Effector CD8-positive, alpha-beta T cell (primary cell): ENCODE results near the gene MED13L.

ENCODE experiments used
- DNase-seq: peaks from one replicate; lab custom pipeline; 2025; lab: John Stamatoyannopoulos, UW

The MED13L gene

GRCh38 chr12:115973968-115974724 lies 303.3 kb downstream of the MED13L start:
- no peak for DNase-seq

DNA sequence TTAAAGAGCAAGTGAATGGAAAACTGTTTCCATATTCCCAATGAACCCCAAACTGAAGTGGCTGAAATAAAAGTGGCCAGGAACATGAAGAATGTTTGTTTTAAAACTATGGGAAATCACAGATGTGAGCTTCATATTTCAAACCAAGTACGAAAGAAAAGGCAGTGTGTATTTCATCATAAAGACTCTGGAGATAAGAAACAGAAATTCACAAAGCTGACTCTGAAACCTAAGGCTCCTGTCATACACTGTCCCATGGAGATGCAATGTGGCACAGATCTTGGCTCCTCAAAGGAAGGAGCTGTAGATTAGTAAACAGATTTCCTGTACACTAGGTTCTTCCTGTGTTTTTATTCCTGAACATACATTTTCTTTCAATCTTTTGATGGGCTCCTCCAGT lies 304.4 kb downstream of the MED13L start:
- DNase-seq = no peak

DNA sequence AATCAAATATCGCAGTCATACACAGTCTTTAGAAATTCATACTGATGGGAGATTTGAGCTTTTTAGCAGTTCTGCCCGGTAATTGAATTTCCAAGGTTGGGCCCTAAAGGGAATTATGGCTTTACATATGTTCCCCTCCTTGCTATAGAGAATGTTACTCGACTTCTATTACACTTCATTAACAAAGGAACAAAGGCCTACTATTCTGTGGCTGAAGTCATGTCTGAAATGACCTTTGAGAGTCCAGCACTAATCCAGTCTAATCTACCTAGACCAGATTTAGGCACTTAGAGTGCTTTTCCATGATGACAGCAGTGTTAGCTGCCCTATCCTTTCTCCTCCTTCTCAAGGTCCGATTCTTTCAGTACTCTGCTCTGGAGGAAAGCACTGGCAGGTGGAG lies 305.3 kb downstream of the MED13L start:
- DNase-seq = no peak

- DNase-seq = no peak
These were observed 309.3 kb downstream of the MED13L start for GRCh38 chr12:115968211-115968610.

DNA sequence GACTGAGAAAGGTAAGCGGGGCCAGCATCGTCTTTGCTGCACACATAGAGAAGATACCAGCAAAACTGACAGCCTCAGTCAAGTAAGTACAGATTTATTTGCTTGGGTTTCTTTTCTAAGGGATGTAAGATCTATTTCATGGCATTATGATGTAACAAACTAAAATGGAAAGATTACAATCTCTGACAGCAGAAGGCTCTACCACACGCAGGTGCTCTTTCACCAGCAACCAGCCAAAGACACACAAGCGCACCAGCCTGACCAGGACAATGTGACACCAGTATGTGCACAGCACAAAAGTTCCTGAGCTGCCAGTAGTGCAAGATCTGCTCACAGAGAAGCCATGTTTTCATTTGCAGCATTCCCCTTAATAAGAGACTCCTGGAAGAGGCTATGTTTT lies 311.1 kb downstream of the MED13L start:
- no peak for DNase-seq

- no peak for DNase-seq
These were observed 312.9 kb downstream of the MED13L start for GRCh38 chr12:115964626-115965025.

DNA sequence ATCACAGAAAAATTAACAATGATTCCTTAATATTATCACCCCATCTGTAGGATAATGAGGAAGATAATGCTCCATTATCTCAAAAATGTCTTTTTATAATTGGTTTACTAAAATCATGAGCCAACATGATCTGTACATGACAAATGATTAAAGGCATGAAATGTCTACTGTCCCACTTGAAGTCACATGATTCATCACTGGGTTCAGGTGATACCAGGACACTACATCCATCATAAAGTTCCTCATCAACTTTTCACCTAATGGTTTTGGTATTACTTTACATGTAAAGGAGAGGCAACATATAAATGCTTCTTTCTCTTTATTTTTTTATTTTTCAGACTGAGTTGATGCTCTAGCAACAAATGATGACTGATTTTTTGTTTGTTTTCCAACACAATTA lies 313.3 kb downstream of the MED13L start:
- DNase-seq = no peak

DNA sequence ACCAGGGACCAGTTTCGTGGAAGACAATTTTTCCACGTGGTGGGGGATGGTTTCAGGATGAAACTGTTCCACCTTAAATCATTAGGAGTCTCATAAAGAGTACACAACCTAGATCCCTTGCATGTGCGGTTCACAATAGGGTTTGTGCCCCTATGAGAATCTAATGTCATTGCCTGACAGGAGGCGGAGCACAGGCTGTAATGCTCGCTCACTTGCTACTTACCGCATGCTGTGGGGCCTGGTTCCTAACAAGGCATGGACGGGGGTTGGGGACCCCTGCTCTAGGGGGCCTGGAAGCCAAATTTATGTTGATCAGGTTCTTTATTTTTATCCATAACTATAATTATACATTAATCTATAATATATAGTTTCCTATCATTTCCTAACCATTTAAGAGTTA lies 315.3 kb downstream of the MED13L start:
- DNase-seq = no peak

- no peak for DNase-seq
These were observed 316.4 kb downstream of the MED13L start for GRCh38 chr12:115960868-115961802.

DNA sequence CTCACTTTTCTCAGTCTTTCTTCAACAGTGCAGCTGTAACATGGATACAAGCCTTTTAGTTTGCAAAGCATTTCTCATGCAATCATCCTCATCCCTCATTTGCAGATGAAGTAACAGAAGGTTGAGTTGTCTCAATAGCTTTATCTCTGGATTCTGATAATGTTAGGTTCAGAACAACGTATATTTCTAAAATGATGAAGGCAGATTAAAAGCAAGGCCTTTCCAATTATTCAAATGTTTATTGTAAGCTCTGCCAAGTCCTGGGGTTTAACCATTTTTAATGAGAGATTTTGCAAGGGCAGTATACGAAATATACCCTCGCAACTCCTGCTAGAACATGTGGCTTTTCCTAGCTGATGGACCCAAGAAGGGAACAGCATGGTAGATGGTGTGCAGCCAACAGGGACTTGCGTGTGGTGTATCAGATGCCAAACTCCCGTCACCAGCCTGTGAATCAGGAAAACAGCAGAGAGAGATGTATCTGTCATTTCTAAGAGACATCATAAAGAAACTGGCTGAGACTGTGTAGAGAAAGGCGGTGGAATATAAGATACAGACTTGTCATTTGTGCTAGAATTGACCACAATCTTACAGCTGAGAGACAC lies 319.7 kb downstream of the MED13L start:
- no peak for DNase-seq

DNA sequence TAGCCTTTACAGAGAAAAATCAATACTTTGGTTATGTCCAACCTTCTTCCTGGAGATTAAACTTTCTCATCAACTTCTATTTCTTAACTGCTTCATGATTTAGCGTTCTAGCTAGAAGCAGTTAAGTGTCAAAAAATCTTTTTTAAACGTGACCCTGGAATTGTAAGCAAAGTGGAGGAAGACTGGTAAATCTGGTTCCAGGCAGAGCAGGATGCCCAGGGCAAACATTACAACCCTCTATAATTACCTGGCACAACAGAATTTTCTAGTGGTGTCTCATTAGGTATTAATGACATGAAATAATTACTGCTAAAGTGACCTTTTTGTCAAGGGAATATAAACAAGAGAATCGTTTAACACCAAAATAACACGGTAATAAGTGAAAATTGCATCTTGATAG lies 320.8 kb downstream of the MED13L start:
- DNase-seq = no peak

- no peak for DNase-seq
These were observed 321.3 kb downstream of the MED13L start for GRCh38 chr12:115956236-115956635.

GRCh38 chr12:115953450-115953849 lies 324.0 kb downstream of the MED13L start:
- DNase-seq = no peak

GRCh38 chr12:115953031-115953430 lies 324.5 kb downstream of the MED13L start:
- no peak for DNase-seq

GRCh38 chr12:115950959-115951358 lies 326.5 kb downstream of the MED13L start:
- DNase-seq = no peak

- DNase-seq = no peak
These were observed 327.8 kb downstream of the MED13L start for GRCh38 chr12:115949675-115950074.

DNA sequence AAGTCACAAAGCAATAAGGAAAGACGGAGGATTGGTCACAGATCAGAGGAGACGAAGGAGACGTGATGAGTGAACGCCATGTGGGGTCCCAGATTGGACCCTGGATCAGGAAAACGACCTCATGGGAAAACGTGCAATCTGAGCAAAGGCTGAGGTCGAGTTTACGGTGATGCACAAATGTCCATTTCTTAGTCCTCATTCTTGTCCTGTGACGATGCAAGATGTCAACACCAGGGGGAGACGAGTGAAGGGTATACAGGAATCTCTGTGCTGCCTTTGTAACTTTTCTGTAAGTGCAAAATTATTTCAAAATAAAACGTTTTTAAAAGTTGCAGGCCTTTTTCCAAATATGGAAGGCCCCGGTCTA lies 329.8 kb downstream of the MED13L start:
- DNase-seq = no peak

DNA sequence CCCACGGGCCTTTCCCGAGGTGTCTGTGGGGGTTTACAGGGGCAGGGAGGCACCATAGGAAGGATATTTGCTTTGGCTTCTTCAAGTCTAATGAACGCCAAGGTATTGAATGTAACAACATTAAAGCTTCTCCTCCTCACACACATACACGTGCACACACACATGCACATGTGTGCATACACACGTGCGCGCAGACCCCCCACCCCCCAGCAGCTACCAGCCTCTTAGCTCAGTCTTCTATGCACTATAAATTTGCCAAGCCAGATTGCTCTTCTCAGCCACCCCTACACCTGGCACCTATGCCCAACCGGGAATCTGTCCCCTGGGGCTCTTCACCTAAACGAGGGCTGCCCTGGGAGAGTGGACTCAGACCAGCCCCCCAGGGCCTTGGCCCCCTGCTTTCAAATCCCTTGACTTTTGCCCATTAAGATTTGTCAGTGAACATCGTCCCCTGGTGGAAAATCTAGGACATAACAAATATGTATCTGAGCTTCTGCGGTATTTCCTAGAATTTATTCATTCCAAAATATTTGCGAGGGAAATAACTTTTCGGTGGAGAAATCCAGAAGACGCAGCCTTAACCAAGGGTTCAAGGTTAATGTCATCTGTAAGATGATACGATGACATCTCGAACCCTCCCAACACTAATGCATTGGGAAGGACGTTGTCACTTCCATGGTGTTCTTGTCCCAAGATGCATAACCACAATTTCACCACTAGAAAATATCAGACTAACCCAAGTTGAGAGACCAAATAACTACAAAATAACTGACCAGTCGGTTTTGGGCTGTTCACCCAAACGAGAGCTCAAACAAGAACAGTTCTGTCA lies 330.4 kb downstream of the MED13L start:
- no peak for DNase-seq

GRCh38 chr12:115946092-115946491 lies 331.4 kb downstream of the MED13L start:
- no peak for DNase-seq

GRCh38 chr12:115945491-115945885 lies 332.0 kb downstream of the MED13L start:
- no peak for DNase-seq

- DNase-seq = no peak
These were observed 332.5 kb downstream of the MED13L start for GRCh38 chr12:115944837-115945490.
